GM11168 (cell line): ENCODE data around the gene SLC6A12.
"Not testable (repeated sequence)": the region's sequence is repeated elsewhere in the genome, so short reads cannot be mapped to it uniquely, and the experiment has no call there.

ENCODE experiments used
- in situ Hi-C: fragments of 300-500 bp; cut with MboI; formaldehyde crosslinking; loops from one replicate; pipeline ENCODE4 v1.12.0; 2022; ENCODE audit warnings: low sequenced_read_pairs; ENCODE audit not compliant: unreplicated experiment

SLC6A12 gene

DNA sequence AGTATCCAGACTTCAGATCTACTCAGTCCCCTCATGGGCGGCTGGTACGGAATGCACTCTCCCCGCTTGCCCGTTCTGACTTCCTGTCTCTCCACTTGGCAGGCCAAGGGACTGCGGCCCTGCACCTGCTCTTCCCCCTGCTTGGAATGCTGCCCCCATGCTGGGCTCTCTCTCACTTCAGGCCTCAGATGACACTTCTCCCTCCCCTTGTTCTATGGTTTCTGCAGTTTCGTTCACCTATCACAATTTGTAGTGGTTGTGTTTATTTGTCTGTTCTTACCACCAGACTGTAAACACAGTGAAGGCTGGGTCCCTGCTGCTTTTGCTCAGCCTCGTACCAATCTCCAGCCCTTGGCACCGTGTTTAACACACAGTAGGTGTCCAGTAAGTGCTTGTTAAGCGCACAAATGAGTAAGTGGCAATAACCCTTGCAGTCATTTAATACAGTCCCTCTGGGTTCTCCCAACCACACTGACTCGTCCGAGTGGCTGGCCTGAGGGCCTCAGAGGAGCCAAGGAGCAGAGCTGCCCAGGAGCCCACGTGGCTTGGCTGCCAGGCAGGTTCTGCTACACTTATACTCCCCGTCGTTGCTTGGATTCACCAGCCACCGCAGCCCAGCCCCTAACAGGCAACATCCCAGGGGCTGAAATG, 11.8 kb downstream of the SLC6A12 start:
- in situ Hi-C loops: no loop called here

- in situ Hi-C loops: no loop called here
Observed at GRCh38 chr12:201361-201760, 12.6 kb downstream of the SLC6A12 start.

DNA sequence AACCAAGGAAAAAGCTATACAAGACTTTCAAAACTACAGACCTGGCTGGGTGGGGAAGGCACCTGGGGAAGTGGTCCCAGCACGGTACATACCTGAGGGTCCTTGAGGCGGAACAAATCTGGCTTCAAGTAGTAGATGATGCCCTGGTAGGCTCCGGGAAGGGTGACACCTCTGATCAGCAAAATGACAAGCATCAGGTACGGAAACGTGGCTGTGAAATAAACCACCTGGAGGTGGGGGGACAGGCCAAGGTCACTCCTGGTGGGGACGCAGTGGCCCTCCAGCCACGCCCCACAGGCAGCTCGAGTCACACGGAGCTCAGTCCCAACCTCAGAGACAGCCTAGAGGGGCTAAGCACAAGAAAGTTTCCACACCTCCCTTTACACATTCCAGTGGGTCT, 15.3 kb downstream of the SLC6A12 start:
- in situ Hi-C loops: no loop called here

GRCh38 chr12:197911-198695, 15.9 kb downstream of the SLC6A12 start:
- in situ Hi-C loops: no loop called here

GRCh38 chr12:197347-197746, 16.6 kb downstream of the SLC6A12 start:
- in situ Hi-C loops: no loop called here

DNA sequence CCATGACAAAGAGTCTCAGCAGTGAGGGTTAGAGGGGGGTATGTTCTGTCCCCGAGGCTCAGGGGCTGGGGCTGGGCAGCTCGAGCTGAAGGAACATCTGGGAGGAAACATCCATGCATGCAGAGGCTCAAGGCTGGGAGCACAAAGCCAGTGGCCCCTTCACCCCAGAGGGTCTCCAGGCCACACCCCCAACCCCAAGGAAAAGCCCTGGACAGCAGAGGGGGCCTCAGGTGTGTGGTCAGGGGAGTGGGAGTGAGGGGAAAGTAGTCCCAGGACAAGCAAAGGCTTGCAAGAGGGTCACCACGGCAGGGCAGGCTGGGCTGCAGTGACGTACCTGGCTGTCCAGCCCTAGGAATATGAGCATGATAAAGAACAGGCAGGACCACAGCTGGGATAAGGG, 17.5 kb downstream of the SLC6A12 start:
- in situ Hi-C loops: no loop called here

- in situ Hi-C loops: no loop called here
Observed at GRCh38 chr12:195951-196350, 18.0 kb downstream of the SLC6A12 start.

DNA sequence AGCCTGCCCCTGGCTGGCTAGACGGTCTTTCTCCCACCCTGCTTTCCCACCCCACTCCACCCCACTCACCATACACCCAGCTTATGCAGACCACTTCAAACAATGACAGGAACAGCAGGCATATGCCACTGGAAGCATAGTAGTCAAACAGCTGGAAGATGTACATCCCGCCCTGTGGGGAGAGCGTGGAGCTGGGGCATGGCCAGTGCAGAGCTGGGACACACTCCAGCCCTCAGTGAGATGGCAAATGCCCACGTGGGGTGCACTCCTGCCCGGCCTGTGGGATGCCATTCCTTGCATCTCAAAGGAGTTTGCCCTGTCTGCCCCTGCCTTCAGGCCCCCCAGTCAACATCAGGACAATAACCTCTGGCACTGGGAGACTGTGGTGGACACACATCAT, 18.8 kb downstream of the SLC6A12 start:
- in situ Hi-C loops: no loop called here

DNA sequence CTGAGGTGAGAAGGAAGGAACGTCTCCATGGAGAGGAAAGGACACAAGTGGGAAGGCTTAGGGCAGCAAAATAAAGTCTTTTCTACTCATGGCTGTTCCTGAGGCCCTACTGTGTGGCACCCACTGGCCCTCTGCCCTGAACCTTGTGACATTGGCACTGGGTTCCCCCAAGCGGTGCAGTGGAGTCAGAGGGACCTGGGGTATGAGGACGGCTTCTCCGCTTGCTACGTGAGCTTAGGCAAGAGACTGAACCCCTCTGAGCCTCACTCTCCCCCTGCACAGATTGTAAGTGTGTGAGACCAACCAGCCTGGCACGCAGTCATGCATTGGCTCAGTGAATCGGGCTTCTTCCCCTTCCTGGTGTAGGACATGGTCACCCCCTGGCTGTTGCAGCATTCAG, 19.7 kb downstream of the SLC6A12 start:
- in situ Hi-C loops: no loop called here

GRCh38 chr12:193261-193660, 20.7 kb downstream of the SLC6A12 start:
- in situ Hi-C loops: no loop called here

- in situ Hi-C loops: no loop called here
Observed at GRCh38 chr12:191541-191940, 22.4 kb downstream of the SLC6A12 start.

GRCh38 chr12:190881-191280, 23.1 kb downstream of the SLC6A12 start:
- in situ Hi-C loops: no loop called here

DNA sequence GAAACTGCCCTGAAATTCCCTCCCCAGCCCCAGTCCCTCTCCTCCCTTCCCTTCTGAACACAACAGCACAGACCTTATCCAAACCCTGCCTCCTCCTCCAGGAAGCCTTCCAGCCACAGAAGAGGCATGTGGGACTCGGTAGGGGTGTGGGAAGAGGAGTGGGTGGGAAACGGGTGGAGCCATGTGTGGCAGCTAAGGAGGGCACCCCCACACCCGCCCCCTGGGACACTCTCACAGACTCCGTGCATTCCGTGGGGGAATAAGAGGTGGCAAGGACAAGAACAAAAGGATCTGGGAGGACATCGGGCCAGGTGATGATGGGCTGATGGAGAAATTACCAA, 24.4 kb downstream of the SLC6A12 start:
- in situ Hi-C loops: no loop called here

DNA sequence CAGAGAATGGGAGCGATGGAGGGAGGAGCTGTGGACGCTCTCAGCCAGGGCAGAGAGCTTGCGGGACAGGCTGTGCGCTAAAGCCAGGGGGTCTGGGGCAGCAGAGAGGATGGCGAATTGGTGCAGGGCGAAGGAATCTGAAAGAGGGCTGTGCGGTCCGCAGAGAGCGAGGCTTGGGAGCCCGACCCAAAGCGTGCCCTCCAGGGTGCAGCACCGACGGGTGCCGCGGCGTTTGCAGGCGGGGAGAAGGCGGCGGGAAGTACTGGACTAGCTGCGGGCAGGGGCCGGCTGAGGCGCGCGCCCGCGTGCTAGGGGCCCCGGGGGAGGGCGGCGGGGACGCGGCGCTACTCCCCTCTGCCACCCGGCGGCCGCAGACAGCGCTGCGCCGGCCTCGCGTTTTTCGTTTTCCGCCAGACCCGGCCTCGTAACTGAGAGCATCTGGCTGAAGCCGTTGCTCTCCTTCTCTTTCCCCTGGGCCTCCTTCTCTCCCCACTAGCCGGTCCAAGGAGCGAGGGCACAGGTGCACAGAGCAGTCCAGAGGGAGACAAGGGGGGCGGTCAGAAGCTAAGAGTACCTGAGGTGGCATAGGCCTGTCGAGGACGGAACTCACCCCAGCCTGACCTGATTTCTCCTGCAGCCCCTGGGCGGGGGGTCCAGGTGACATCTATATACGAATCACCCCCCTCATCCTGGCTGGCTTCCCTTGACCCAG, 24.9 kb downstream of the SLC6A12 start:
- in situ Hi-C loops: no loop called here

DNA sequence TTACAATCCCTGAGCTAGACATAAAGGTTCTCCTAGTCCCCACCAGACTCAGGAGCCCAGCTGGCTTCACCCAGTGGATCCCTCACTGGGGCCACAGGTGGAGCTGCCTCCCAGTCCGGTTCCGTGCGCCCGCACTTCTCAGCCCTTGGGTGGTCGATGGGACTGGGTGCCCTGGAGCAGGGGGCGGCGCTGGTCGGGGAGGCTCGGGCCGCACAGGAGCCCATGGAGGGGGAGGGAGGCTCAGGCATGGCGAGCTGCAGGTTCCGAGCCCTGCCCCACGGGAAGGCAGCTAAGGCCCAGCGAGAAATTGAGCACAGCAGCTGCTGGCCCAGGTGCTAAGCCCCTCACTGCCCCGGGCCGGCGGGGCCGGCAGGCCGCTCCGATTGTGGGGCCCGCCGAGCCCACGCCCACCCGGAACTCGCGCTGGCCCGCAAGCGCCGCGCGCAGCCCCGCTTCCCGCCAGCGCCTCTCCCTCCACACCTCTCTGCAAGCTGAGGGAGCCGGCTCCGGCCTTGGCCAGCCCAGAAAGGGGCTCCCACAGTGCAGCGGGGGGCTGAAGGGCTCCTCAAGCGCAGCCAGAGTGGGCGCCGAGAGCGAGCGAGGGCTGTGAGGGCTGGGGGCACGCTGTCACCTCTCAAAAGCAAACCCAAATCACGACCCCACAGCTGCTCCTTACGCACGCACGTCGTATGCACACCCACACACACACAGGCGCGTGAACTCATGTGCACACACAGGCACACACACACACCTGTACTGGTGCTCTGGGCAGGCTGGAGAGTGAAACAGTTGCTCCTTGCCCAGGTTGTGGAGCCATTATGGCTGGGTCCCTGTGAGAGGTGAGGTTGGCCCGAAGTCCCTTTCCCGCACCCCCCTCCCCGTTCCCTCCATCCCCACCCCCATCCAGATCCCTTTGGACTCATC, 25.7 kb downstream of the SLC6A12 start:
- in situ Hi-C loops: not testable (repeated sequence)

GRCh38 chr12:186006-186625, 27.8 kb downstream of the SLC6A12 start:
- in situ Hi-C loops: no loop called here

- in situ Hi-C loops: no loop called here
Observed at GRCh38 chr12:185576-185955, 28.4 kb downstream of the SLC6A12 start.

GRCh38 chr12:184811-185575, 29.0 kb downstream of the SLC6A12 start:
- in situ Hi-C loops: no loop called here

- in situ Hi-C loops: no loop called here
Observed at GRCh38 chr12:182381-182892, 31.5 kb downstream of the SLC6A12 start.
